Endodermal cell (in vitro differentiated cells): ENCODE measurements around the gene OR1I1. TPM values are rescaled to one million over a fixed set of nuclear protein-coding genes. Genes with fewer than 3 reads are reported as not detected.
A peak's percentile ranks its signal among the peaks of the same experiment; 100 is the strongest.

Source experiments
- DNase-seq: peaks from one replicate; pipeline ENCODE4 v3.0.0-alpha.2; 2017
- H3K27ac ChIP-seq: 2 replicates; pipeline ENCODE4 v1.5.1; 2013; ENCODE audit warnings: mild to moderate bottlenecking, low read depth, low read length, moderate library complexity
- H3K27me3 ChIP-seq: 2 replicates; pipeline ENCODE4 v1.6.1; 2013; ENCODE audit warnings: mild to moderate bottlenecking, low read length, moderate library complexity; ENCODE audit not compliant: insufficient read depth, control insufficient read depth, poor library complexity, severe bottlenecking
- H3K36me3 ChIP-seq: 2 replicates; pipeline ENCODE4 v1.7.0; 2013; ENCODE audit warnings: mild to moderate bottlenecking, low read length, moderate library complexity; ENCODE audit not compliant: control insufficient read depth, insufficient read depth
- H3K4me1 ChIP-seq: one replicate; pipeline ENCODE4 v1.7.0; 2013; ENCODE audit warnings: low read length; ENCODE audit not compliant: control insufficient read depth, insufficient read depth
- H3K4me3 ChIP-seq: 2 replicates; pipeline ENCODE4 v1.5.1; 2013; ENCODE audit warnings: mild to moderate bottlenecking, low read length, moderate library complexity
- H3K9ac ChIP-seq: 2 replicates; pipeline ENCODE4 v1.6.1; 2013; ENCODE audit warnings: mild to moderate bottlenecking, low read length, moderate library complexity; ENCODE audit not compliant: poor library complexity, severe bottlenecking; ENCODE audit errors: extremely low read depth
- H3K9me3 ChIP-seq: 2 replicates; pipeline ENCODE4 v1.6.1; 2013; ENCODE audit warnings: mild to moderate bottlenecking, low read length, moderate library complexity; ENCODE audit not compliant: control insufficient read depth
- H3K27ac Mint-ChIP-seq: 2 replicates; pipeline ENCODE4 v1.8.0; 2020; ENCODE audit warnings: mixed read lengths
- H3K27me3 Mint-ChIP-seq: 2 replicates; pipeline ENCODE4 v1.8.0; 2021; ENCODE audit warnings: mild to moderate bottlenecking, mixed read lengths; ENCODE audit not compliant: insufficient read depth
- H3K36me3 Mint-ChIP-seq: 2 replicates; pipeline ENCODE4 v1.8.0; 2020; ENCODE audit warnings: low read depth, mixed read lengths
- H3K4me1 Mint-ChIP-seq: 2 replicates; pipeline ENCODE4 v1.8.0; 2020; ENCODE audit warnings: mixed read lengths
- H3K4me3 Mint-ChIP-seq: 2 replicates; pipeline ENCODE4 v1.8.0; 2020; ENCODE audit warnings: mild to moderate bottlenecking, moderate library complexity, mixed read lengths
- H3K9me3 Mint-ChIP-seq: 2 replicates; pipeline ENCODE4 v1.8.0; 2020; ENCODE audit warnings: mild to moderate bottlenecking, mixed read lengths
- WGBS, 2 experiments: methylation state at CpG; one replicate each; pipeline versions ENCODE4 v1.1.5 to v1.1.7; 2013; ENCODE audit warnings: missing lambda C conversion rate in 2 of 2, mixed read lengths in 1 of 2; ENCODE audit not compliant: insufficient coverage in 1 of 2, insufficient read length in 1 of 2; 5-methylcytosine and 5-hydroxymethylcytosine counted together
- total RNA-seq, 2 donors: library from RNA; stranded (reverse); fragmentation: NEBNext Ultra II Directional in 1 of 2; extraction: Animal tissue kit (Norgen Biotek cat#: 25700) in 1 of 2; gene quantifications; 2 replicates in 1 of 2; 3 replicates in 1 of 2; pipeline ENCODE4 v1.2.1, GENCODE V29; 2021
- TF ChIP-seq, protein P1 (sequence below): fragments of 200-600 bp; sonication (generic); conservative IDR thresholded peaks from 2 replicates; pipeline ENCODE4 v1.5.0; 2021; ENCODE audit warnings: antibody characterized with exemption, mild to moderate bottlenecking

The OR1I1 gene
- total RNA-seq, 2 donors from 2014 or later = not detected

DNA sequence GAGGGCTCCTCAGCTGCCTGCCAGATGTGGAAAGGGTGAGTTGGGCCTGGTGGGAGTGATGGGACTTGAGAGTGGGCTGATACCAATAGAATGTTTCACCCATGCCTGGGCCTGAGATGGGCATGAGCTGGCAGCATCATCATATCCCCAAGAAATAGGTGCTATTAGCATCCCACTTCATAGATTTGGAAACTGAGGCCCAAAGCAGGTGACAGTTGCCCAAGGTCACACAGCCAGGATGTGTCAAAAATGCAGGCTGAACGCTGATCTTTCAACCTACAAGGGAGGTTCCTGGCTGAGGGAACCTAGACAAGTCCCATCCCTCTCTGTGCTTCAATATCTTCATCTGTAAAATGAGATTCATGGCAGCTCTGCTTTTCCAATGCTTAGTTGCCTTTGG, 29.7 kb downstream of the OR1I1 start:
- Mint-ChIP-seq H3K27me3 (no peaks in the 10 kb centered on the region), H3K4me3 (no peak overlapping the region), H3K4me1 (peaks cover 8% of the 10 kb centered on the region), H3K9me3 (no peaks in the 10 kb centered on the region), H3K27ac (no peak overlapping the region), H3K36me3 (peaks cover 38% of the 10 kb centered on the region)
- TF ChIP-seq, protein P1, sequence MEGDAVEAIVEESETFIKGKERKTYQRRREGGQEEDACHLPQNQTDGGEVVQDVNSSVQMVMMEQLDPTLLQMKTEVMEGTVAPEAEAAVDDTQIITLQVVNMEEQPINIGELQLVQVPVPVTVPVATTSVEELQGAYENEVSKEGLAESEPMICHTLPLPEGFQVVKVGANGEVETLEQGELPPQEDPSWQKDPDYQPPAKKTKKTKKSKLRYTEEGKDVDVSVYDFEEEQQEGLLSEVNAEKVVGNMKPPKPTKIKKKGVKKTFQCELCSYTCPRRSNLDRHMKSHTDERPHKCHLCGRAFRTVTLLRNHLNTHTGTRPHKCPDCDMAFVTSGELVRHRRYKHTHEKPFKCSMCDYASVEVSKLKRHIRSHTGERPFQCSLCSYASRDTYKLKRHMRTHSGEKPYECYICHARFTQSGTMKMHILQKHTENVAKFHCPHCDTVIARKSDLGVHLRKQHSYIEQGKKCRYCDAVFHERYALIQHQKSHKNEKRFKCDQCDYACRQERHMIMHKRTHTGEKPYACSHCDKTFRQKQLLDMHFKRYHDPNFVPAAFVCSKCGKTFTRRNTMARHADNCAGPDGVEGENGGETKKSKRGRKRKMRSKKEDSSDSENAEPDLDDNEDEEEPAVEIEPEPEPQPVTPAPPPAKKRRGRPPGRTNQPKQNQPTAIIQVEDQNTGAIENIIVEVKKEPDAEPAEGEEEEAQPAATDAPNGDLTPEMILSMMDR = no peak
- Histone ChIP-seq H3K4me3 (no peak overlapping the region), H3K27ac (no peak overlapping the region), H3K4me1 (no peaks in the 10 kb centered on the region), H3K9ac (no peak overlapping the region), H3K27me3 (no peaks in the 10 kb centered on the region), H3K36me3 (peaks cover 46% of the 10 kb centered on the region), H3K9me3 (no peaks in the 10 kb centered on the region)
- 91 to 92% methylated on average over 1 of the region's 1 CpG for WGBS, 2 experiments
- DNase-seq = no peak

DNA sequence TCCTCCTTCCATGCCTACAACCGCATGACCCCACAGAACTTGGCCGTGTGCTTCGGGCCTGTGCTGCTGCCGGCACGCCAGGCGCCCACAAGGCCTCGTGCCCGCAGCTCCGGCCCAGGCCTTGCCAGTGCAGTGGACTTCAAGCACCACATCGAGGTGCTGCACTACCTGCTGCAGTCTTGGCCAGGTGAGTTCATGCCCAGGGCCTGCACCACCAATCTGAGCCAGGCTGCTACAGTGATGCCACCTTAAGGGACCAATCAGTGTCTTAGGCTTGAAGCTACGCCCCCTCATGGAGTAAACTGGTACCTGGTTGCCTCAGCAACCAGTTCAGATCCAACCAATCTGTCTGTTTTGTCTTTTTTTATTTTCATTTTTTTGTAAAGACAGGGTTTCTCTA, 30.4 kb downstream of the OR1I1 start:
- H3K4me3 Mint-ChIP-seq = no peak overlapping the region
- peaks cover 44% of the 10 kb centered on the region for H3K36me3 Mint-ChIP-seq
- Histone ChIP-seq H3K36me3 (peaks cover 51% of the 10 kb centered on the region), H3K4me1 (no peaks in the 10 kb centered on the region), H3K9me3 (no peaks in the 10 kb centered on the region), H3K27ac (no peak overlapping the region), H3K27me3 (no peaks in the 10 kb centered on the region), H3K4me3 (no peak overlapping the region), H3K9ac (no peak overlapping the region)
- H3K4me1 Mint-ChIP-seq = peaks cover 8% of the 10 kb centered on the region
- no peaks in the 10 kb centered on the region for H3K9me3 Mint-ChIP-seq
- H3K27ac Mint-ChIP-seq = no peak overlapping the region
- WGBS, 2 experiments = 93 to 94% methylated on average over 10 to 11 of the region's 11 CpGs
- TF ChIP-seq, protein P1 = peak; percentile 39
- DNase-seq = peak; percentile 81
- H3K27me3 Mint-ChIP-seq = no peaks in the 10 kb centered on the region

DNA sequence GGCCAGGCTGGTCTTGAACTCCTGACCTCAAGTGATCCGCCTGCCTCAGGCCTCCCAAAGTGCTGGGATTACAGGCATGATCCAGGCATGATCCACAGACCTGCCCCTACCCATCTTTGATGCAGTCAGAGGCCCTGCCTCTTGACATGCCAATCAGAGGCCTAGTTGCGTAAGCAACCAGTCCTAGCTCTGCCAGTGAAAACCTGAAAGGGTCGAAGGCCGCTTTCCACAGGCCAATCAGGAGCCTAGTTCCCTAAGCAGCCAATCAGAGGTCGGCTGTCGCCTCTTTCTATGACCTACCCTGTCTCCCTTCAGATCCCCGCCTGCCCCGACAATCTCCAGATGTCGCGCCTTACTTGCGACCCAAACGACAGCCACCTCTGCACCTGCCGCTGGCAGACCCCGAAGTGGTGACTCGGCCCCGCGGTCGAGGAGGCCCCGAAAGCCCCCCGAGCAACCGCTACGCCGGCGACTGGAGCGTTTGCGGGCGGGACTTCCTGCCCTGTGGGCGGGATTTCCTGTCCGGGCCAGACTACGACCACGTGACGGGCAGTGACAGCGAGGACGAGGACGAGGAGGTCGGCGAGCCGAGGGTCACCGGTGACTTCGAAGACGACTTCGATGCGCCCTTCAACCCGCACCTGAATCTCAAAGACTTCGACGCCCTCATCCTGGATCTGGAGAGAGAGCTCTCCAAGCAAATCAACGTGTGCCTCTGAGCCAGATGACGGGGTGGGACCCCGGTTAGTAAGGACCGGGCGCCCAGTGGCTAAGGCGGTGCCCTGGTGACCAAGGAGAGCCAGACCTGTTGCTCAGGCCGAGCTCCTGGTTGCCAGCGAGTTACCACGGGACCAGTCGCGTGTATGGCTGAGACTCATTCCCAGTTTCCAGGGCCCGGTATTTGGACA, 31.5 kb downstream of the OR1I1 start:
- TF ChIP-seq, protein P1 = no peak
- no peaks in the 10 kb centered on the region for H3K27me3 ChIP-seq
- Mint-ChIP-seq H3K9me3 (no peaks in the 10 kb centered on the region), H3K36me3 (peaks cover 55% of the 10 kb centered on the region), H3K27ac (no peak overlapping the region), H3K4me1 (peaks cover under 1% of the 10 kb centered on the region), H3K4me3 (no peak overlapping the region), H3K27me3 (no peaks in the 10 kb centered on the region)
- H3K9me3 ChIP-seq = no peaks in the 10 kb centered on the region
- peak; percentile 78 for DNase-seq
- 96 to 98% methylated on average over 52 to 58 of the region's 58 CpGs for WGBS, 2 experiments
- H3K4me3 ChIP-seq = no peak overlapping the region
- no peak overlapping the region for H3K9ac ChIP-seq
- no peak overlapping the region for H3K27ac ChIP-seq
- H3K4me1 ChIP-seq = no peaks in the 10 kb centered on the region
- peaks cover 61% of the 10 kb centered on the region for H3K36me3 ChIP-seq
